Liver (tissue), 9 donors: ENCODE measurements around the gene TTF2. TPM values are rescaled to one million over a fixed set of nuclear protein-coding genes. Genes with fewer than 3 reads are reported as not detected.

Source experiments
- DNase-seq: peaks from one replicate; pipeline ENCODE4 v3.0.0-alpha.2; 2017; ENCODE audit warnings: low spot score
- H3K27ac ChIP-seq, 2 donors: one replicate each; pipeline ENCODE4 v1.7.0; 2013; ENCODE audit warnings: inconsistent platforms in 2 of 2, low read length in 2 of 2, control low read depth in 1 of 2, low read depth in 1 of 2, mild to moderate bottlenecking in 1 of 2
- H3K27me3 ChIP-seq, 4 donors: one replicate each; pipeline versions ENCODE4 v1.6.1 to v1.7.0; 2013; ENCODE audit warnings: low read length in 3 of 4, inconsistent platforms in 1 of 4, mild to moderate bottlenecking in 1 of 4, moderate library complexity in 1 of 4; ENCODE audit not compliant: control insufficient read depth in 4 of 4, insufficient read depth in 4 of 4
- H3K36me3 ChIP-seq, 4 donors: one replicate each; pipeline versions ENCODE4 v1.6.1 to v1.7.0; 2013; ENCODE audit warnings: low read length in 3 of 4, mild to moderate bottlenecking in 3 of 4, low read depth in 1 of 4, moderate library complexity in 1 of 4; ENCODE audit not compliant: control insufficient read depth in 4 of 4, insufficient read depth in 3 of 4
- H3K4me1 ChIP-seq, 4 donors: one replicate each; pipeline versions ENCODE4 v1.6.1 to v1.7.0; 2013; ENCODE audit warnings: low read length in 3 of 4, mild to moderate bottlenecking in 3 of 4, moderate library complexity in 1 of 4; ENCODE audit not compliant: control insufficient read depth in 4 of 4, insufficient read depth in 4 of 4
- H3K4me3 ChIP-seq, 3 donors: one replicate each; pipeline versions ENCODE4 v1.6.1 to v1.7.0; 2013; ENCODE audit warnings: low read length in 3 of 3, control low read depth in 1 of 3, low read depth in 1 of 3, mild to moderate bottlenecking in 1 of 3
- H3K9ac ChIP-seq, 2 donors: one replicate each; pipeline ENCODE4 v1.7.0; 2013; ENCODE audit warnings: low read length in 2 of 2, mild to moderate bottlenecking in 2 of 2, moderate library complexity in 2 of 2, control low read depth in 1 of 2, low read depth in 1 of 2
- H3K9me3 ChIP-seq, 4 donors: one replicate each; pipeline versions ENCODE4 v1.6.1 to v1.7.0; 2013; ENCODE audit warnings: low read length in 3 of 4; ENCODE audit not compliant: control insufficient read depth in 4 of 4
- EGR1 ChIP-seq, 2 donors: IDR thresholded peaks; 2 replicates each; pipeline ENCODE4 v1.6.1; 2016 to 2018; ENCODE audit warnings: antibody characterized with exemption in 2 of 2, low read depth in 2 of 2
- FOXA2 ChIP-seq: IDR thresholded peaks from 2 replicates; pipeline ENCODE4 v1.6.1; 2016; ENCODE audit warnings: antibody characterized with exemption
- HNF4A ChIP-seq, 2 donors: conservative IDR thresholded peaks; 2 replicates each; pipeline ENCODE4 v1.6.1; 2016; ENCODE audit warnings: antibody characterized with exemption in 2 of 2, mild to moderate bottlenecking in 2 of 2
- NR2F2 ChIP-seq: IDR thresholded peaks from 2 replicates; pipeline ENCODE4 v1.6.1; 2016; ENCODE audit warnings: antibody characterized with exemption
- RAD21 ChIP-seq, 2 donors: IDR thresholded peaks; 2 replicates each; pipeline ENCODE4 v1.6.1; 2016; ENCODE audit warnings: antibody characterized with exemption in 2 of 2, mild to moderate bottlenecking in 2 of 2
- RXRA ChIP-seq, 2 donors: IDR thresholded peaks; 2 replicates each; pipeline ENCODE4 v1.6.1; 2017 to 2018; ENCODE audit warnings: antibody characterized with exemption in 2 of 2, mild to moderate bottlenecking in 1 of 2
- YY1 ChIP-seq: IDR thresholded peaks from 2 replicates; pipeline ENCODE4 v1.6.1; 2016; ENCODE audit warnings: antibody characterized with exemption, mild to moderate bottlenecking
- ZBTB33 ChIP-seq: IDR thresholded peaks from 2 replicates; pipeline ENCODE4 v1.6.1; 2016; ENCODE audit warnings: antibody characterized with exemption
- WGBS: extraction: QIAGEN DNeasy Blood & Tissue Kit; methylation state at CpG from one replicate; pipeline ENCODE4 v1.1.7; 2013; 5-methylcytosine and 5-hydroxymethylcytosine counted together
- polyA plus RNA-seq, 2 donors: library from polyadenylated mRNA; stranded (reverse) in 1 of 2; unstranded in 1 of 2; fragments of 200-250 nt in 1 of 2; fragments of >200 nt in 1 of 2; fragmentation: Nextera tagmentation in 1 of 2; extraction: Ambion mirVana in 1 of 2; gene quantifications; one replicate each; pipeline versions ENCODE4 v1.2.1 to v1.2.3, GENCODE V29; 2013 to 2015
- total RNA-seq, 2 donors: library from RNA; depleted of rRNA; stranded (reverse); fragments of >200 nt; gene quantifications; one replicate each; pipeline ENCODE4 v1.2.3, GENCODE V29; 2014
- TF ChIP-seq, protein P1 (sequence below): IDR thresholded peaks from 2 replicates; pipeline ENCODE4 v1.6.1; 2016; ENCODE audit warnings: antibody characterized with exemption, mild to moderate bottlenecking
- TF ChIP-seq, protein P2 (sequence below): IDR thresholded peaks from 2 replicates; pipeline ENCODE4 v1.6.1; 2016; ENCODE audit warnings: antibody characterized with exemption
- donor health status: healthy.
- donor health status: healthy.
- donor health status: healthy.
- donor health status: healthy.
- donor health status: healthy.

TTF2 gene
- total and polyA plus RNA-seq, 4 donors: 1.3 to 16.9 (median 2.8) TPM

- TF ChIP-seq, protein P1, sequence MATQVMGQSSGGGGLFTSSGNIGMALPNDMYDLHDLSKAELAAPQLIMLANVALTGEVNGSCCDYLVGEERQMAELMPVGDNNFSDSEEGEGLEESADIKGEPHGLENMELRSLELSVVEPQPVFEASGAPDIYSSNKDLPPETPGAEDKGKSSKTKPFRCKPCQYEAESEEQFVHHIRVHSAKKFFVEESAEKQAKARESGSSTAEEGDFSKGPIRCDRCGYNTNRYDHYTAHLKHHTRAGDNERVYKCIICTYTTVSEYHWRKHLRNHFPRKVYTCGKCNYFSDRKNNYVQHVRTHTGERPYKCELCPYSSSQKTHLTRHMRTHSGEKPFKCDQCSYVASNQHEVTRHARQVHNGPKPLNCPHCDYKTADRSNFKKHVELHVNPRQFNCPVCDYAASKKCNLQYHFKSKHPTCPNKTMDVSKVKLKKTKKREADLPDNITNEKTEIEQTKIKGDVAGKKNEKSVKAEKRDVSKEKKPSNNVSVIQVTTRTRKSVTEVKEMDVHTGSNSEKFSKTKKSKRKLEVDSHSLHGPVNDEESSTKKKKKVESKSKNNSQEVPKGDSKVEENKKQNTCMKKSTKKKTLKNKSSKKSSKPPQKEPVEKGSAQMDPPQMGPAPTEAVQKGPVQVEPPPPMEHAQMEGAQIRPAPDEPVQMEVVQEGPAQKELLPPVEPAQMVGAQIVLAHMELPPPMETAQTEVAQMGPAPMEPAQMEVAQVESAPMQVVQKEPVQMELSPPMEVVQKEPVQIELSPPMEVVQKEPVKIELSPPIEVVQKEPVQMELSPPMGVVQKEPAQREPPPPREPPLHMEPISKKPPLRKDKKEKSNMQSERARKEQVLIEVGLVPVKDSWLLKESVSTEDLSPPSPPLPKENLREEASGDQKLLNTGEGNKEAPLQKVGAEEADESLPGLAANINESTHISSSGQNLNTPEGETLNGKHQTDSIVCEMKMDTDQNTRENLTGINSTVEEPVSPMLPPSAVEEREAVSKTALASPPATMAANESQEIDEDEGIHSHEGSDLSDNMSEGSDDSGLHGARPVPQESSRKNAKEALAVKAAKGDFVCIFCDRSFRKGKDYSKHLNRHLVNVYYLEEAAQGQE: no peak
- TF ChIP-seq HNF4A (conservative IDR thresholded peaks at IDR 0.05) (no peak), FOXA2 (no peak), EGR1 (IDR thresholded peaks at IDR 0.05; ENCODE audit: low read depth in 2 of 2) (no peak)
Measured at GRCh38 chr1:117054068-117054467, 6.1 kb upstream of the TTF2 start (continued).

GRCh38 chr1:117058810-117059209 lies 1.3 kb upstream of the TTF2 start:
- Histone ChIP-seq H3K9ac (no peak overlapping the region), H3K27me3 (no peaks in the 10 kb centered on the region), H3K4me3 (peak overlapping the region in 1 of 3 donors; percentile 97), H3K36me3 (no peaks in the 10 kb centered on the region), H3K9me3 (no peaks in the 10 kb centered on the region), H3K4me1 (peaks cover 2 to 16% (median 12%) of the 10 kb centered on the region in 4 donors), H3K27ac (no peak overlapping the region)
- no peak for DNase-seq
- TF ChIP-seq, protein P1: no peak
- TF ChIP-seq HNF4A (conservative IDR thresholded peaks at IDR 0.05) (no peak), YY1 (no peak), ZBTB33 (no peak), NR2F2 (no peak), RAD21 (IDR thresholded peaks at IDR 0.05) (no peak)
- TF ChIP-seq, protein P2, sequence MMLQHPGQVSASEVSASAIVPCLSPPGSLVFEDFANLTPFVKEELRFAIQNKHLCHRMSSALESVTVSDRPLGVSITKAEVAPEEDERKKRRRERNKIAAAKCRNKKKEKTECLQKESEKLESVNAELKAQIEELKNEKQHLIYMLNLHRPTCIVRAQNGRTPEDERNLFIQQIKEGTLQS: no peak
- WGBS: 50% methylated on average over 4 of the region's 4 CpGs

DNA sequence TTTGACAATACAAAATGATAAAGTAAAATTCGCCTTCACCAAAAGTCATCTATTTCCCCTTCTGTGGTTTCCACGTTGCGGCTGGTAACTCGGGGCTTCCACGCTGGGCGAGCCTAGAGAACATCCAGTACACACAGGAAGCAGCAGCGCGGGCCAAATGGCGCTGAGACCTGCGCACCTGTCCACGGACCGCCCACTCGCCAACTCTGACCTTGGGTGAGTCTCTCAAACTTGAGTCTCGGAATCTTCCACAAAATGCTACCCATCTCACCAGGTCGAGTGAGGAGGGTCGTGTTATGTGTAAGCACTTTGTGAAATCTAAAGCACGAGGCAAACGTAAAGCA lies 820 bp upstream of the TTF2 start:
- H3K36me3 ChIP-seq: no peaks in the 10 kb centered on the region
- TF ChIP-seq YY1: peak; percentile 21
- TF ChIP-seq RXRA (IDR thresholded peaks at IDR 0.05): no peak
- H3K4me3 ChIP-seq: peak overlapping the region; percentile 69 to 97 (median 73)
- H3K9me3 ChIP-seq: no peaks in the 10 kb centered on the region
- peak overlapping the region; percentile 8 to 36 for H3K9ac ChIP-seq
- WGBS: under 1% methylated on average over 18 of the region's 18 CpGs
- H3K27ac ChIP-seq: peak overlapping the region; percentile 21 to 28
- peak; percentile 66 for DNase-seq
- H3K27me3 ChIP-seq: no peaks in the 10 kb centered on the region
- H3K4me1 ChIP-seq: peaks cover 2 to 16% (median 12%) of the 10 kb centered on the region in 4 donors
